Neural progenitor cell (in vitro differentiated cells): Measurements from ENCODE around the gene GDF7.

ENCODE experiments used
- CTCF ChIP-seq: fragments of 200-600 bp; sonication (generic); IDR thresholded peaks from 2 replicates; pipeline ENCODE4 v1.5.1; 2017; ENCODE audit warnings: antibody characterized with exemption, mild to moderate bottlenecking
- EZH2 ChIP-seq: fragments of 200-600 bp; sonication (generic); IDR thresholded peaks from 2 replicates; pipeline ENCODE4 v1.6.1; 2017; ENCODE audit warnings: antibody characterized with exemption, mild to moderate bottlenecking, moderate library complexity

- TF ChIP-seq CTCF: no peak
- TF ChIP-seq EZH2: no peak
These were observed 35.6 kb downstream of the GDF7 start for GRCh38 chr2:20702563-20702962.
